ENCODE measurements around the gene DCAF10.

GRCh38 chr9:37862530-37862929 lies 61.9 kb downstream of the DCAF10 start:
- no peak for TF ChIP-seq REST (IDR thresholded peaks at IDR 0.05; ENCODE audit: borderline replicate concordance)
- TF ChIP-seq CTCF (IDR thresholded peaks at IDR 0.05; ENCODE audit: poor library complexity, severe bottlenecking) = no peak

Data from neural cell (in vitro differentiated cells).